CD4-positive, alpha-beta T cell treated with Interleukin-15 for 1 hour (primary cell): ENCODE results near the gene PBLD.

Experiments
- DNase-seq: peaks from one replicate; pipeline ENCODE4 v3.0.0-alpha.2; 2020

Gene PBLD

GRCh38 chr10:68332259-68333057 lies at the start of gene PBLD:
PBLD (minus strand) TSS chr10:68332928; CDS start chr10:68306844, 26,084 bp downstream.
- DNase-seq: peak; percentile 64

- DNase-seq: no peak
Measured at GRCh38 chr10:68371604-68372003, 38.9 kb upstream of the PBLD start.

- DNase-seq: no peak
Measured at GRCh38 chr10:68367121-68367520, 34.4 kb upstream of the PBLD start.

GRCh38 chr10:68366600-68366999 lies 33.9 kb upstream of the PBLD start:
- no peak for DNase-seq

GRCh38 chr10:68365611-68366010 lies 32.9 kb upstream of the PBLD start:
- no peak for DNase-seq

- no peak for DNase-seq
Measured at GRCh38 chr10:68364101-68364886, 31.6 kb upstream of the PBLD start.

GRCh38 chr10:68362590-68362989 lies 29.9 kb upstream of the PBLD start:
- no peak for DNase-seq

- DNase-seq: no peak
Measured at GRCh38 chr10:68359189-68359588, 26.5 kb upstream of the PBLD start.

- DNase-seq: no peak
Measured at GRCh38 chr10:68353537-68353936, 20.8 kb upstream of the PBLD start.

GRCh38 chr10:68348265-68348741 lies 15.6 kb upstream of the PBLD start:
- peak; percentile 36 for DNase-seq

- DNase-seq: no peak
Measured at GRCh38 chr10:68346774-68347173, 14.0 kb upstream of the PBLD start.

- no peak for DNase-seq
Measured at GRCh38 chr10:68345621-68346020, 12.9 kb upstream of the PBLD start.

- DNase-seq: no peak
Measured at GRCh38 chr10:68342909-68343516, 10.3 kb upstream of the PBLD start.

- no peak for DNase-seq
Measured at GRCh38 chr10:68340358-68341080, 7.8 kb upstream of the PBLD start.

- no peak for DNase-seq
Measured at GRCh38 chr10:68336754-68337351, 4.1 kb upstream of the PBLD start.

GRCh38 chr10:68334672-68335467 lies 2.1 kb upstream of the PBLD start:
- DNase-seq: no peak

GRCh38 chr10:68333440-68334431 lies 1.0 kb upstream of the PBLD start:
- no peak for DNase-seq

- no peak for DNase-seq
Measured at GRCh38 chr10:68333058-68333395, 299 bp upstream of the PBLD start.

GRCh38 chr10:68331455-68332258 lies 1.1 kb downstream of the PBLD start, which contains the start of gene HNRNPH3:
HNRNPH3 (plus strand) TSS chr10:68332064; CDS start chr10:68337222, 5,158 bp downstream.
- peak; percentile 98 for DNase-seq
